Ishikawa (cell line): Measurements from ENCODE around the gene ACBD6.

Experiments used
- CEBPB ChIP-seq: IDR thresholded peaks from 2 replicates; pipeline ENCODE4 v1.6.1; 2012
- CREB1 ChIP-seq: IDR thresholded peaks from 2 replicates; pipeline ENCODE4 v1.6.1; 2012; ENCODE audit warnings: low read depth
- EGR1 ChIP-seq: IDR thresholded peaks from 2 replicates; pipeline ENCODE4 v1.6.1; 2012
- EP300 ChIP-seq: IDR thresholded peaks from 2 replicates; pipeline ENCODE4 v1.6.1; 2012; ENCODE audit warnings: borderline replicate concordance
- FOXM1 ChIP-seq: IDR thresholded peaks from 2 replicates; pipeline ENCODE4 v1.6.1; 2012; ENCODE audit warnings: low read depth, borderline replicate concordance
- NFIC ChIP-seq: IDR thresholded peaks from 2 replicates; pipeline ENCODE4 v1.6.1; 2012
- RAD21 ChIP-seq: IDR thresholded peaks from 2 replicates; pipeline ENCODE4 v1.6.1; 2012; ENCODE audit warnings: low read depth
- TAF1 ChIP-seq: IDR thresholded peaks from 2 replicates; pipeline ENCODE4 v1.6.1; 2012; ENCODE audit warnings: low read depth, mild to moderate bottlenecking
- TCF12 ChIP-seq: IDR thresholded peaks from 2 replicates; pipeline ENCODE4 v1.6.1; 2012; ENCODE audit warnings: low read depth
- TEAD4 ChIP-seq: IDR thresholded peaks from 2 replicates; pipeline ENCODE4 v1.6.1; 2012
- YY1 ChIP-seq: IDR thresholded peaks from 2 replicates; pipeline ENCODE4 v1.6.1; 2012; ENCODE audit warnings: low read depth
- ZBTB7A ChIP-seq: IDR thresholded peaks from 2 replicates; pipeline ENCODE4 v1.6.1; 2012; ENCODE audit warnings: low read depth
- TF ChIP-seq, protein P1 (sequence below): IDR thresholded peaks from 2 replicates; pipeline ENCODE4 v1.6.1; 2012
- TF ChIP-seq, protein P2 (sequence below): IDR thresholded peaks from 2 replicates; pipeline ENCODE4 v1.6.1; 2012; ENCODE audit warnings: low read depth, mild to moderate bottlenecking
- TF ChIP-seq, protein P3 (sequence below): IDR thresholded peaks from 2 replicates; pipeline ENCODE4 v1.6.1; 2012

The ACBD6 gene

DNA sequence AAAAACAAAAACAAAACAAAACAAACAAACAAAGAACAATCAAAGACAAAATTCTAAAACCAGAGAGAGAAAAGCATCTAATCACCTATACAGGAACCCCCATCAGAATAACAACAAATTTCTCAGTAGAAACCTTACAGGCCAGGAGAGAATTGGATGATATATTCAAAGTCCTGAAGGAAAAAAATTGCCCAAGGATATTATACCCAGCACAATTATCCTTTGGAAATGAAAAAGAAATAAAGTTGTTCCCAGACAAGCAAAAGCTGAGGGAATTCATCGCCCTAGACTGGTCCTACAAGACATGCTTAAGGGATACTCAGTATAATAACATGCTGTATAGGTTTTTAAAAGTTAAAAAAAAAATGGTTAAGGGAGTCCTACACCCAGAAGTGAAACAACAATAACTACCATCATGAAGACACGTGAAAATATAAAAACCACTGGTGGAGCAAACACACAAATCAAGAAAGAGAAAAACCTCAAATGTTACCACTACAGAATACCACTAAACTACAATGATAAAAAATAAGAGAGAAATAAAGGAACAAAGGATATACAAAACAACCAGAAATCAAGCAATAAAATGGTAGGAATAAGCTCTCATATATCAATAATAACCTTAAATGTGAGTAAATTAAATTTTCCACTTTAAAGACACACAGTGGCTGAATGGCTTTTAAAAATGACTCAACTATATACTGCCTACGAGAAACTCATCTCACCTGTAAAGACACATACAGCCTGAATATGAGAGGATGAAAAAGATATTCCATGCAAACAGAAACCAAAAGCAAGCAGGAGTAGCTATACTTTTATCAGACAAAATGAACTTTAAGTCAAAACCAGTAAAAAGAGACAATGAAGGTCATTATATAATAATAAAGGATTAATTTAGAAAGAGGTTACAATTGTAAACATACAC is 121.9 kb downstream of the ACBD6 start:
- TF ChIP-seq TAF1 (no peak), EGR1 (no peak), RAD21 (no peak), TCF12 (no peak), CEBPB (no peak), FOXM1 (no peak), TEAD4 (no peak), CREB1 (no peak), EP300 (no peak), NFIC (no peak), ZBTB7A (no peak)
- TF ChIP-seq, protein P1, sequence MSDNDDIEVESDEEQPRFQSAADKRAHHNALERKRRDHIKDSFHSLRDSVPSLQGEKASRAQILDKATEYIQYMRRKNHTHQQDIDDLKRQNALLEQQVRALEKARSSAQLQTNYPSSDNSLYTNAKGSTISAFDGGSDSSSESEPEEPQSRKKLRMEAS, result no peak
- TF ChIP-seq, protein P2, sequence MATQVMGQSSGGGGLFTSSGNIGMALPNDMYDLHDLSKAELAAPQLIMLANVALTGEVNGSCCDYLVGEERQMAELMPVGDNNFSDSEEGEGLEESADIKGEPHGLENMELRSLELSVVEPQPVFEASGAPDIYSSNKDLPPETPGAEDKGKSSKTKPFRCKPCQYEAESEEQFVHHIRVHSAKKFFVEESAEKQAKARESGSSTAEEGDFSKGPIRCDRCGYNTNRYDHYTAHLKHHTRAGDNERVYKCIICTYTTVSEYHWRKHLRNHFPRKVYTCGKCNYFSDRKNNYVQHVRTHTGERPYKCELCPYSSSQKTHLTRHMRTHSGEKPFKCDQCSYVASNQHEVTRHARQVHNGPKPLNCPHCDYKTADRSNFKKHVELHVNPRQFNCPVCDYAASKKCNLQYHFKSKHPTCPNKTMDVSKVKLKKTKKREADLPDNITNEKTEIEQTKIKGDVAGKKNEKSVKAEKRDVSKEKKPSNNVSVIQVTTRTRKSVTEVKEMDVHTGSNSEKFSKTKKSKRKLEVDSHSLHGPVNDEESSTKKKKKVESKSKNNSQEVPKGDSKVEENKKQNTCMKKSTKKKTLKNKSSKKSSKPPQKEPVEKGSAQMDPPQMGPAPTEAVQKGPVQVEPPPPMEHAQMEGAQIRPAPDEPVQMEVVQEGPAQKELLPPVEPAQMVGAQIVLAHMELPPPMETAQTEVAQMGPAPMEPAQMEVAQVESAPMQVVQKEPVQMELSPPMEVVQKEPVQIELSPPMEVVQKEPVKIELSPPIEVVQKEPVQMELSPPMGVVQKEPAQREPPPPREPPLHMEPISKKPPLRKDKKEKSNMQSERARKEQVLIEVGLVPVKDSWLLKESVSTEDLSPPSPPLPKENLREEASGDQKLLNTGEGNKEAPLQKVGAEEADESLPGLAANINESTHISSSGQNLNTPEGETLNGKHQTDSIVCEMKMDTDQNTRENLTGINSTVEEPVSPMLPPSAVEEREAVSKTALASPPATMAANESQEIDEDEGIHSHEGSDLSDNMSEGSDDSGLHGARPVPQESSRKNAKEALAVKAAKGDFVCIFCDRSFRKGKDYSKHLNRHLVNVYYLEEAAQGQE, result no peak

DNA sequence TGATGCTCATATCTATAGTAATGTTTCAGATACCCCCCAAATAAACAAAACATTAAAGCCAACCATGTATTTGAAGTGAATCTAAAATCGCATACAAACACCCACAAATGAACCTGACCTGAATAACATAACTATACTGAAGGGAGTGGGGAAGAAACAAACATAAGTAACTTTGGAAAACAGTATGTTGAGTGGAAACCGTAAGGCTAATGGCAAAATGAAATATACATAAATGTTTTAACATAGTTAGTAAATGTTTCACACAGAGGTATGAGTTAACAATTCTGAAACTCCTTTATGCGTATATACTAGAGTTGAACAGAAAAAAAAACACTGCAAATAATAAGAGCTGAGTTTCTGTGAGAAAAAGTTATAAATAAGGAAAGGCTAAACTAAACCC is 125.6 kb downstream of the ACBD6 start:
- TF ChIP-seq CEBPB, result no peak
- no peak for TF ChIP-seq TAF1
- no peak for TF ChIP-seq YY1
- TF ChIP-seq, protein P2, result no peak
- TF ChIP-seq ZBTB7A, result no peak
- no peak for TF ChIP-seq TCF12
- TF ChIP-seq NFIC, result no peak
- TF ChIP-seq TEAD4, result no peak
- TF ChIP-seq EGR1, result no peak
- no peak for TF ChIP-seq EP300
- no peak for TF ChIP-seq RAD21
- TF ChIP-seq, protein P1, result no peak
- TF ChIP-seq FOXM1, result no peak
- TF ChIP-seq, protein P3, sequence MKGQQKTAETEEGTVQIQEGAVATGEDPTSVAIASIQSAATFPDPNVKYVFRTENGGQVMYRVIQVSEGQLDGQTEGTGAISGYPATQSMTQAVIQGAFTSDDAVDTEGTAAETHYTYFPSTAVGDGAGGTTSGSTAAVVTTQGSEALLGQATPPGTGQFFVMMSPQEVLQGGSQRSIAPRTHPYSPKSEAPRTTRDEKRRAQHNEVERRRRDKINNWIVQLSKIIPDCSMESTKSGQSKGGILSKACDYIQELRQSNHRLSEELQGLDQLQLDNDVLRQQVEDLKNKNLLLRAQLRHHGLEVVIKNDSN, result no peak
- no peak for TF ChIP-seq CREB1

DNA sequence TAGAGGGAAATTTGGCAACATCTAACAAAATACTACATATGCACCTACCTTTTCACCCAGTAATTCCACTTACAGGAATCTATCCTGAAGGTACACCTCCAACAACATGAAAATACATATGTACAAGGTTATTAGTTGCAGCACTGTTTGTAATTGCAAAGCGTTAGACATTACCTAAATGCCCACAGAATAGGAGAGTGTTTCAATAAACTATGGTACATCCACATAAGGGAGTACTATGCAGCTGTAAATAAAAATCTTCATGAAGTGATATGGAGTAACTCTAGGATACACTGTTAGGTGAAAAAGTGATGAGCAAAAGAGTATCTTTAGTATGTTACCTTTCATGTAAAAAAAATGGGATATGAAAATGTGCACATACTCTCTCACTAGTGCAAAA is 126.1 kb downstream of the ACBD6 start:
- no peak for TF ChIP-seq FOXM1
- no peak for TF ChIP-seq YY1
- no peak for TF ChIP-seq RAD21
- no peak for TF ChIP-seq TAF1
- TF ChIP-seq, protein P3, result no peak
- no peak for TF ChIP-seq NFIC
- no peak for TF ChIP-seq CEBPB
- no peak for TF ChIP-seq EP300
- TF ChIP-seq, protein P2, result no peak
- TF ChIP-seq, protein P1, result no peak
- no peak for TF ChIP-seq TEAD4
- TF ChIP-seq ZBTB7A, result no peak
- no peak for TF ChIP-seq CREB1
- no peak for TF ChIP-seq EGR1
- no peak for TF ChIP-seq TCF12

DNA sequence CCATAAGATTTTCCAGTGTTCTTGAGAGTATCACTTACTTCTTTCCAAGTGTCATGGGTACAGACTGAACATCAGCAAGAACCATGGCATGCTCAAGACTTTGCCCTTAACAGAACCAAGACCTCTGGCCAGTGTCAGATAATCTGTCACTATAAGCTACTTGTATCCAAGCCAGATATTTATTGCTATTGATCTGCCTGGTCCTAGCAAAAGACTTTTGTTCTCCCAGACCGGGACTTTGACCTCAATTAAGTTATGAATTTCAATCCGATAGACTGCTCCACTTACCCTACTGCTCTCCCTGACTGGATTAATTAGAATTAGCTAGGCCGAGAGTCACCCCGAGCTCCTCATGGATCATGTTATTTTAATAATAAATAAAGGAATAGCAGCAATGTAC is 129.6 kb downstream of the ACBD6 start:
- no peak for TF ChIP-seq TAF1
- TF ChIP-seq, protein P1, result no peak
- TF ChIP-seq CREB1, result no peak
- TF ChIP-seq EP300, result no peak
- no peak for TF ChIP-seq NFIC
- TF ChIP-seq EGR1, result no peak
- TF ChIP-seq, protein P2, result no peak
- TF ChIP-seq YY1, result no peak
- TF ChIP-seq TCF12, result no peak
- no peak for TF ChIP-seq CEBPB
- no peak for TF ChIP-seq TEAD4
- TF ChIP-seq, protein P3, result no peak
- TF ChIP-seq FOXM1, result no peak
- no peak for TF ChIP-seq RAD21
- TF ChIP-seq ZBTB7A, result no peak
